A549 treated with CORT108297 at 1 μM for 4 hours (cell line): ENCODE results near the gene TSHZ2. TPM values are rescaled to one million over a fixed set of nuclear protein-coding genes. Genes with fewer than 3 reads are reported as not detected.

ENCODE experiments used
- total RNA-seq: library from RNA; stranded (reverse); fragments of 200-300 nt; extraction: Qiagen RNA extraction; gene quantifications from 5 replicates; pipeline ENCODE4 v1.2.3, GENCODE V29; 2022

Gene TSHZ2, protein sequence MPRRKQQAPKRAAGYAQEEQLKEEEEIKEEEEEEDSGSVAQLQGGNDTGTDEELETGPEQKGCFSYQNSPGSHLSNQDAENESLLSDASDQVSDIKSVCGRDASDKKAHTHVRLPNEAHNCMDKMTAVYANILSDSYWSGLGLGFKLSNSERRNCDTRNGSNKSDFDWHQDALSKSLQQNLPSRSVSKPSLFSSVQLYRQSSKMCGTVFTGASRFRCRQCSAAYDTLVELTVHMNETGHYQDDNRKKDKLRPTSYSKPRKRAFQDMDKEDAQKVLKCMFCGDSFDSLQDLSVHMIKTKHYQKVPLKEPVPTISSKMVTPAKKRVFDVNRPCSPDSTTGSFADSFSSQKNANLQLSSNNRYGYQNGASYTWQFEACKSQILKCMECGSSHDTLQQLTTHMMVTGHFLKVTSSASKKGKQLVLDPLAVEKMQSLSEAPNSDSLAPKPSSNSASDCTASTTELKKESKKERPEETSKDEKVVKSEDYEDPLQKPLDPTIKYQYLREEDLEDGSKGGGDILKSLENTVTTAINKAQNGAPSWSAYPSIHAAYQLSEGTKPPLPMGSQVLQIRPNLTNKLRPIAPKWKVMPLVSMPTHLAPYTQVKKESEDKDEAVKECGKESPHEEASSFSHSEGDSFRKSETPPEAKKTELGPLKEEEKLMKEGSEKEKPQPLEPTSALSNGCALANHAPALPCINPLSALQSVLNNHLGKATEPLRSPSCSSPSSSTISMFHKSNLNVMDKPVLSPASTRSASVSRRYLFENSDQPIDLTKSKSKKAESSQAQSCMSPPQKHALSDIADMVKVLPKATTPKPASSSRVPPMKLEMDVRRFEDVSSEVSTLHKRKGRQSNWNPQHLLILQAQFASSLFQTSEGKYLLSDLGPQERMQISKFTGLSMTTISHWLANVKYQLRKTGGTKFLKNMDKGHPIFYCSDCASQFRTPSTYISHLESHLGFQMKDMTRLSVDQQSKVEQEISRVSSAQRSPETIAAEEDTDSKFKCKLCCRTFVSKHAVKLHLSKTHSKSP (N-terminal part only)
- not detected in 5 replicates for total RNA-seq

DNA sequence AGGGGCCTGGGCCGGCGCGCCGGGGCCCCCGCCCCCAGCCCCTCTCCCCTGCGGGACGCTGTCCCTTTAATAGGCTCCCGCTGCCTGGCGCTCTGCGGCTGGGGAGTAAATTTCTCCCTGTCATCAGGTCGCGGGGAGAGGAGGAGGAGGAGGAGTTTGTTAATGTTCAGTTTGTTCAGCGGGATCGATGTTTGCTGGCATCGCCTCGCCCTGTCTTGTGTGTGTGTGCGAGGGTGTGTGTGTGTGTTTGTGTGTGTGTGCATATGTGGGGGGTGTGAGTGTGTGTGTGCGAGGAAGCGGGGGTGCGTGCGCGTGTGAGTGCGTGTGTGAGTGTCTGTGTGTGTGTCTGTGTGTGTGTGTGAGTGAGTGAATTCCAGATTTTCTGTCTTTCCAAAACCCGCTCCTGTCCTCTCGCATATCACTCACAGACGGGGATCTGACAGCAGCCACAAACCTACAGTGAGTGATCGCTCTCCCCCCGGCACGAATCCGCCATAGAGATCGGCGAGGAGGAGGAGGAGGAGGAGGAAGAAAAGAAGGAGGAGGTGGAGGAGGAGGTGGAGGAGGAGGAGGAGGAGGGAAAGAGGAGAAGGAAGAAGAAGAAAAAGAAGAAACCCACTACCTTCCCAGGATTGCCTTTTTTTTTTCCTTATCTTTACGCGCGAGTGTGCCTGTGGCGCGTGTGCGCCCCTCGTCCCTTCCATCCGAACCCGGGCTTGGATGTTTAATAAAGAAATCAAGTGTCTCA lies at the start of gene TSHZ2:
TSS of gene TSHZ2 (plus strand) at position 169 of the 748 bp plus-strand sequence. CDS start 936 bp downstream, outside the sequence.

